Measurements from ENCODE around the gene MACO1.
"Not testable (repeated sequence)": the region's sequence is repeated elsewhere in the genome, so short reads cannot be mapped to it uniquely, and the experiment has no call there.

The MACO1 gene

GRCh38 chr1:25505656-25506385 is 75.1 kb downstream of the MACO1 start:
- no peak overlapping the region for H3K4me3 ChIP-seq (ENCODE audit: low read length)
- DNase-seq (ENCODE audit: low read depth) = no peak
- no peak for TF ChIP-seq CTCF (IDR thresholded peaks at IDR 0.05; ENCODE audit: insufficient read depth, low read depth, low read length, missing control alignments)

GRCh38 chr1:25506566-25507463 is 76.1 kb downstream of the MACO1 start:
- H3K4me3 ChIP-seq (ENCODE audit: low read length); DNase-seq (ENCODE audit: low read depth): not testable (repeated sequence)

GRCh38 chr1:25513666-25514065 is 83.0 kb downstream of the MACO1 start:
- no peak for TF ChIP-seq CTCF (IDR thresholded peaks at IDR 0.05; ENCODE audit: insufficient read depth, low read depth, low read length, missing control alignments)
- no peak for DNase-seq (ENCODE audit: low read depth)
- H3K4me3 ChIP-seq (ENCODE audit: low read length) = no peak overlapping the region

- H3K4me3 ChIP-seq (ENCODE audit: low read length) = no peak overlapping the region
- no peak for TF ChIP-seq CTCF (IDR thresholded peaks at IDR 0.05; ENCODE audit: insufficient read depth, low read depth, low read length, missing control alignments)
- no peak for DNase-seq (ENCODE audit: low read depth)
Measured at GRCh38 chr1:25515033-25515432, 84.3 kb downstream of the MACO1 start.

- H3K4me3 ChIP-seq (ENCODE audit: low read length) = no peak overlapping the region
- no peak for DNase-seq (ENCODE audit: low read depth)
- no peak for TF ChIP-seq CTCF (IDR thresholded peaks at IDR 0.05; ENCODE audit: insufficient read depth, low read depth, low read length, missing control alignments)
Measured at GRCh38 chr1:25516686-25517085, 86.0 kb downstream of the MACO1 start.

- DNase-seq (ENCODE audit: low read depth) = no peak
- TF ChIP-seq CTCF (IDR thresholded peaks at IDR 0.05; ENCODE audit: insufficient read depth, low read depth, low read length, missing control alignments) = no peak
- H3K4me3 ChIP-seq (ENCODE audit: low read length) = no peak overlapping the region
Measured at GRCh38 chr1:25517476-25518394, 87.0 kb downstream of the MACO1 start.

- peak; percentile 57 for DNase-seq (ENCODE audit: low read depth)
- H3K4me3 ChIP-seq (ENCODE audit: low read length) = no peak overlapping the region
- TF ChIP-seq CTCF (IDR thresholded peaks at IDR 0.05; ENCODE audit: insufficient read depth, low read depth, low read length, missing control alignments) = no peak
Measured at GRCh38 chr1:25519624-25520023, 88.9 kb downstream of the MACO1 start.
